SK-N-MC (cell line): ENCODE measurements around the gene EFHD2.
"Not testable (repeated sequence)": the region's sequence is repeated elsewhere in the genome, so short reads cannot be mapped to it uniquely, and the experiment has no call there.

Experiments used
- DNase-seq: peaks from one replicate; pipeline ENCODE4 v3.0.0-alpha.2; 2011; ENCODE audit warnings: low read depth, low spot score
- H3K27ac ChIP-seq: fragments of 200-600 bp; sonication (generic); 2 replicates; pipeline ENCODE4 v1.5.1; 2016; ENCODE audit warnings: mixed run types
- H3K36me3 ChIP-seq: fragments of 200-600 bp; sonication (generic); 2 replicates; pipeline ENCODE4 v1.6.1; 2017; ENCODE audit warnings: antibody characterized with exemption, low read length, mixed read lengths; ENCODE audit not compliant: insufficient read depth
- H3K4me3 ChIP-seq: fragments of 200-600 bp; sonication (generic); 2 replicates; pipeline ENCODE4 v1.5.1; 2016
- H3K9ac ChIP-seq: fragments of 200-600 bp; sonication (generic); 2 replicates; pipeline ENCODE4 v1.8.0; 2017; ENCODE audit warnings: mixed run types, mixed read lengths; ENCODE audit not compliant: insufficient read length
- H3K9me3 ChIP-seq: fragments of 200-600 bp; sonication (generic); 2 replicates; pipeline ENCODE4 v1.6.1; 2017; ENCODE audit warnings: low read depth, mild to moderate bottlenecking, antibody characterized with exemption, low read length, moderate library complexity, mixed read lengths
- EZH2 ChIP-seq: fragments of 200-600 bp; sonication (generic); IDR thresholded peaks from one replicate; pipeline ENCODE4 v1.6.1; 2017; ENCODE audit warnings: antibody characterized with exemption
- FOXP2 ChIP-seq: optimal IDR thresholded peaks from 2 replicates; pipeline ENCODE3; 2011; ENCODE audit warnings: mild to moderate bottlenecking, moderate library complexity; ENCODE audit not compliant: insufficient read depth; ENCODE audit errors: extremely low read length, control extremely low read depth
- POLR2AphosphoS5 ChIP-seq: IDR thresholded peaks from 2 replicates; pipeline ENCODE4 v1.6.1; 2012; ENCODE audit warnings: mild to moderate bottlenecking, low read depth, low read length, borderline replicate concordance

The EFHD2 gene

GRCh38 chr1:15465674-15466073, 56.0 kb downstream of the EFHD2 start:
- no peak for TF ChIP-seq POLR2AphosphoS5
- TF ChIP-seq FOXP2: no peak
- no peak for TF ChIP-seq EZH2
- H3K27ac ChIP-seq: no peak overlapping the region
- H3K36me3 ChIP-seq: no peaks in the 10 kb centered on the region
- no peak for DNase-seq
- H3K4me3 ChIP-seq: no peak overlapping the region
- H3K9ac ChIP-seq: no peak overlapping the region
- no peaks in the 10 kb centered on the region for H3K9me3 ChIP-seq

- H3K4me3 ChIP-seq, H3K9me3 ChIP-seq, H3K27ac ChIP-seq, H3K36me3 ChIP-seq, DNase-seq, H3K9ac ChIP-seq: not testable (repeated sequence)
Observed at GRCh38 chr1:15466955-15467625, 57.4 kb downstream of the EFHD2 start.

GRCh38 chr1:15468145-15468544, 58.5 kb downstream of the EFHD2 start:
- no peak overlapping the region for H3K9ac ChIP-seq
- no peaks in the 10 kb centered on the region for H3K36me3 ChIP-seq
- no peak overlapping the region for H3K27ac ChIP-seq
- no peak overlapping the region for H3K4me3 ChIP-seq
- no peak for DNase-seq
- H3K9me3 ChIP-seq: no peaks in the 10 kb centered on the region
- no peak for TF ChIP-seq POLR2AphosphoS5
- TF ChIP-seq FOXP2: no peak

GRCh38 chr1:15469361-15469760, 59.7 kb downstream of the EFHD2 start:
- Histone ChIP-seq H3K9ac (no peak overlapping the region), H3K27ac (no peak overlapping the region), H3K36me3 (no peaks in the 10 kb centered on the region), H3K4me3 (no peak overlapping the region), H3K9me3 (no peaks in the 10 kb centered on the region)
- no peak for DNase-seq
- TF ChIP-seq POLR2AphosphoS5: no peak
- no peak for TF ChIP-seq FOXP2

GRCh38 chr1:15469821-15470448, 60.2 kb downstream of the EFHD2 start:
- not testable (repeated sequence) for H3K9ac ChIP-seq, DNase-seq, H3K9me3 ChIP-seq, H3K27ac ChIP-seq, H3K4me3 ChIP-seq, H3K36me3 ChIP-seq

- H3K36me3 ChIP-seq, H3K4me3 ChIP-seq, H3K27ac ChIP-seq, DNase-seq, H3K9ac ChIP-seq, H3K9me3 ChIP-seq: not testable (repeated sequence)
Observed at GRCh38 chr1:15471067-15471466, 61.4 kb downstream of the EFHD2 start.

- H3K9me3 ChIP-seq, H3K27ac ChIP-seq, DNase-seq, H3K4me3 ChIP-seq, H3K36me3 ChIP-seq, H3K9ac ChIP-seq: not testable (repeated sequence)
Observed at GRCh38 chr1:15471723-15472122, 62.0 kb downstream of the EFHD2 start.

- DNase-seq: no peak
- no peak overlapping the region for H3K4me3 ChIP-seq
- no peaks in the 10 kb centered on the region for H3K36me3 ChIP-seq
- H3K9ac ChIP-seq: no peak overlapping the region
- H3K9me3 ChIP-seq: no peaks in the 10 kb centered on the region
- H3K27ac ChIP-seq: no peak overlapping the region
- TF ChIP-seq FOXP2 (no peak), EZH2 (no peak), POLR2AphosphoS5 (no peak)
Observed at GRCh38 chr1:15472587-15472986, 62.9 kb downstream of the EFHD2 start.

GRCh38 chr1:15475752-15476314, 66.1 kb downstream of the EFHD2 start, which contains the start of gene CELA2B:
Gene CELA2B (plus strand): TSS chr1:15476104. CDS start chr1:15476126, 22 bp downstream.
- Histone ChIP-seq H3K4me3 (no peak within 1 kb of the TSS), H3K9ac (no peak within 1 kb of the TSS), H3K36me3 (no peaks in the 10 kb centered on the region), H3K27ac (no peak within 1 kb of the TSS), H3K9me3 (no peaks in the 10 kb centered on the region)
- TF ChIP-seq EZH2 (no peak), POLR2AphosphoS5 (no peak), FOXP2 (no peak)
- no peak for DNase-seq

- no peak for DNase-seq
- Histone ChIP-seq H3K9ac (no peak overlapping the region), H3K9me3 (no peaks in the 10 kb centered on the region), H3K36me3 (no peaks in the 10 kb centered on the region), H3K27ac (no peak overlapping the region), H3K4me3 (no peak overlapping the region)
- no peak for TF ChIP-seq POLR2AphosphoS5
- TF ChIP-seq EZH2: no peak
- no peak for TF ChIP-seq FOXP2
Observed at GRCh38 chr1:15476927-15477326, 67.2 kb downstream of the EFHD2 start.
